ENCODE measurements around the gene SETBP1. TPM values are rescaled to one million over a fixed set of nuclear protein-coding genes. Genes with fewer than 3 reads are reported as not detected.

Gene SETBP1
- polyA plus RNA-seq, 1 donor = 35.3 TPM

DNA sequence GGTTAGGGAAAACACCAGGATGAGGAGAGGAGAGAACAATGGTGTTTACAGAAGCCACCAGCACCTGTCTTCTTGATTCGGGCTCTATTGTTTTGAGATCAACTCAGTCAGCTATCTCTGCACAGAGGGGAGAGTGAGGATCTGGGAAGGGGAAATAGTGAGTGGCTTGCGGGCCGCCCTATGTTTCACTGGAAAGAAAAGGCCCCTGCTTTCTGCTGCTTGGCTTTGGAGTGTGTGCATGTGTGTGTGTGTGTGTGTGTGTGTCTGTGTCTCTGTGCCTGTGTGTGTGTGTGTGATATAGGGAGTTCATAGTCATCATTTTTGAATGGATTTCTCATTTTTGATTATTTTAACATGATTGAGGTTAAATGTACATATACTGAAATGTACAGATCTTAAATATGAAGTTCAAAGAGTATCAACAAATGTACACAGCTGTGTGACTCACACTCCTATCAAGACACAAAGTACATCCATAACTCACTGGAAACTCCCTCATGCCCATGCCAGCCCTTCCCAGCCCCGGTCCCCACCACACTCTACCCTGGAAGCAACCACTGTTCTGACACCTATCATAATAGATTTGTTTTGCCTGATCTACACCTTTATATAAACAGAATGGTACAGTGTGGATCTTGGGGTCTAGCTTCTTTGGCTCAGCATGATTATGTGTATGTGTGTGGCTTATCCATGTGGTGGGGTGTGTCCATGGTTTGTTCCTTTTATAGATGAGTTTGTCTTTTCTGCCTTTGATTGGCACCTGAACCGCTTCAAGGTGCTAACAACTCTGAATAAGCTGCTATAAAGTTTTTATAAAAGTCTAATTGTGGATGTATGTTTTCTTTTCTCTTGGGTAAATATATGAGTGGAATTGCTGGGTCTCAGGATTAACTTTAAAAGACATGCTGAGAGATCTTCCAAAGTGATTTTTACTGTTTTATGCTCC lies 258.3 kb downstream of the SETBP1 start:
- no peak for DNase-seq

DNA sequence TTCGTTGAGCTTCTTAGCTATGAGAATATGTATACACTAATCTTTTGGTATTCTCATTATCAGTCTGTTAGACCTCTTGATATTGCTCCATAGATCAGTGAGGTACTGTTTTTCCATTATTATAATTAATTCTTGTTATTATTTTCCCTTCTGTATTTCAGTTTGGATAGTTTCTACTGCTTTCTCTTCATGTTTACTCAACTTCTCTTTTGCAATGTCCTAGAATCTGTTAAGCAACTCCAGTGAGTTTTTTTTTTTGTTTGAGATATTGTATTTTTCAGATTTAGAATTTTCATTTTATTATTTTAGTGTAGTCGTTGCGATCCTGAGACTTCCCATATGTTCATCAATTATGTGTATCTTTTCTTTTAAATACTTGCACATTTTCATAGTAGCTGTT lies 260.8 kb downstream of the SETBP1 start:
- DNase-seq = no peak

DNA sequence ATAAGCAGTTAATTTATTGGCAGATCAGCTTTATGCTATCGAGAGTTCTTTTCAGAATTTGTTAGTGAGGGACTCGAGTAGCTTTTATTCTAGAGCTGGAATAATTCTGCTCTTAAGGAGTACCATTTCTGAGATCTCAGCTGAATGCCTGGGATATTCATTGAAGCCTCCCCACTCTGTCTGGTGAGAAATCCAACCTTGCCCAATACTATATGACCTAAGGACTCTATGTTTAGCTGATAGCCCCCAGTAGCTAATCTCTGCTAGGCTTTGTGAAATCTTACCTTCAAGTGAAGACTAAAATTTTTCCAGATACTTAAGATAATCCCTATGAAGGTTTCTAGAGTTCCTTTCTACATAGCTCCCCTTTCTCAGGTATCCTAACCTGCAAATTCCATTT lies 261.4 kb downstream of the SETBP1 start:
- no peak for DNase-seq

DNA sequence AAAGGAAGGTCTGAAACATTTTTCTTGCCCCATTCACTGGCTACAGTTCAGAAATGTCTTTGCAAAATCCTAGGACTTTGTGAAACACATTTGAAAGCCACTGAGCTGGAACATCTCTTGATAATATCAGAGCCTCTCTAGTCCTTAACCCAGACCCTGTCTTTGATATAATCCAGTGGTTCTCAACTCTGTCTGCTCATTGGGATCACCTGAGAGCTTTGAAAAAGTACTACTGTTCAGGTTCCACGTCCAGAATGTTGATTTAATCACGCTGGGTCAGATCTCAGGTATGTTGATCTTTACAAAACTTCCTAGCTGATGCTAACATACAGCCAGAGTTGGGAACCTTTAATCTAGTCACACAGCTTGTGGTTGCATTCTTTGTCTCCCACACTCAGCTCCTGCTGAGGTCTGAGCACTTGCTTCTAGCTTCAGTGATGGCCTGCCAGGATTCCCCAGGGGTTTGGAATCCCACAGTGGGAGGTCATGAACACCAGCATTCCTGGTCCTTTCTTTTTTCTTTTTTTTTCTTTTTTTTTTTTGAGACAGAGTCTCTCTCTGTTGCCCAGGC lies 262.7 kb downstream of the SETBP1 start:
- DNase-seq = no peak

DNA sequence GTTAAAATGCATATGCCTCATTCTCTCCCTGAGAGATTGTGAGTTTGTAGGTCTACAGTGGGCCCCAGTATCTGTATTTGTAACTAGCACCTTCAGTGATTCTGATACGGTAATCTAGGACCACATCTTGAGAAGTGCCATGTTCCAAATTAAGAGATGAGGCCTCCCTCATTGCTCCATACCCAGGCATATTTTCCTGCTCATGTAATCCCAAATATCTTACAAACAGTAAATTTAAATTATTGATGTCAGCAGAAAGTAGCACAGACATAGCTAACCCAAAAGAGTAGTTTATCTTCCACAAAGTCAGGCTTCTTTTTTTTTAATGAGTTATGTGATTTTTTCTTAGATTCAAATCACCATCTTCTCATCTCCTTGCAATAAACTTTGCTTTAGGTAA lies 263.8 kb downstream of the SETBP1 start:
- DNase-seq = no peak

DNA sequence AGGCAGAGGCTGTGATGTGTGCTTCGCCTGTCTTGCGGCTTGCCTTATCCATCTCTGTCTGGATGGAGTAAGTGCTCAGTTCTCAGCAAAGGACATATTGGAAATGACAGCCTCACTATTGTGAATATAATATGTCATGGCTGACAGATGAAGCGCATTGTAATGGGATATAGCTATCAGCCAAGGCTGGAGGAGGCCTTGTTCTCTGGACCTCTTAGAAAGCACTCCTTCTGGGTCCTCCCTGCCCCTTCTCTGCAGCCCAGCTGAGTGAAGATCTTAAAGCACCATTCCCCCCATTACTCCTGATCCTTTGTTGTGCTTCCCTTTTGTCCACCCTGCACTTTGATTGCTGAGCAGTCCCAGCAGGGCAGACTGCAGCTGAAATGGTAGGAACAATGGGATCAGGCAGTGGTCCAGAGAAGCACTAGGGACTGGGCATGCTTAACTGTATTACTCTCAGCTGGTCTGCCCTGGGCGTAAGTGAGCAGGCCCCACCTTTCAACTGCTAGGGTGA lies 265.3 kb downstream of the SETBP1 start:
- DNase-seq = no peak

DNA sequence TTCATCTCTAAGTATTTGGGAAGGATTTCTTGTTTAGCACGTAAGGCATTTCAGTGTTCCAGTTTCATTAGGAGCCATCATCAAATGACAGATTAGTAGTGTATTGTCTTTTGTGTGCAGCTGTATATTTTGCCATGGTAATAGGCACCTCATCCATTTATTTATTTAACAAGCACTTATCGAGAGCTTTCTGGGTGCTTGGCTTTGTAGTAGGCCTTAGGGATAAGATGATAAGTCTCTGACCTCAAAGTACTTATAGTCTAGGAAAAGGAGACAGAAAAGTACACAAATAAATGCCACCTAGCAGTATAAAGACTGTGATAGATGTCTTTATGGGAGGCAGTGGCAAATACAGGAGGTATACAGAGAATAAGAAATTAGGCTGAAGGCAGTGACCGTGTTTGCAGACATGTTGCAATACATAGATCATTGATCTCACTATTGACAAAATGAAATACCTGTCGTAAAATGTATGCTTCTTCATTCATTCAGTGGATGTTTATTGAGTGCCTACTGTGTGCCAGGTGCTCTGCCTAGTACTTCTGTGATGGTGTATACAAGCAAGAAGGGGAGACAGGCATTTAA lies 265.9 kb downstream of the SETBP1 start:
- DNase-seq = no peak

DNA sequence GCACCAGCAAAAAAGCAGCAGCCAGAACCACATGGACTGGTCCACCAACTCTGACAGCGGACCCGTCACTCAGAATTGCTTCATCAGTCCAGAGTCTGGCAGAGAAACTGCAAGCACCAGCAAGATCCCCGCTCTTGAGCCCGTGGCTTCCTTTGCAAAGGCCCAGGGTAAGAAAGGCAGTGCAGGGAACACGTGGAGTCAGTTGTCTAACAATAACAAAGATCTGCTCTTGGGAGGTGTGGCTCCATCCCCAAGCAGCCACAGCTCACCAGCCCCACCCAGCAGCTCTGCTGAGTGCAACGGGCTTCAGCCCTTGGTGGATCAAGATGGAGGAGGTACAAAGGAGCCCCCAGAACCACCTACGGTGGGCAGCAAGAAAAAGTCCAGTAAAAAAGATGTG lies 269.3 kb downstream of the SETBP1 start:
- no peak for DNase-seq

DNA sequence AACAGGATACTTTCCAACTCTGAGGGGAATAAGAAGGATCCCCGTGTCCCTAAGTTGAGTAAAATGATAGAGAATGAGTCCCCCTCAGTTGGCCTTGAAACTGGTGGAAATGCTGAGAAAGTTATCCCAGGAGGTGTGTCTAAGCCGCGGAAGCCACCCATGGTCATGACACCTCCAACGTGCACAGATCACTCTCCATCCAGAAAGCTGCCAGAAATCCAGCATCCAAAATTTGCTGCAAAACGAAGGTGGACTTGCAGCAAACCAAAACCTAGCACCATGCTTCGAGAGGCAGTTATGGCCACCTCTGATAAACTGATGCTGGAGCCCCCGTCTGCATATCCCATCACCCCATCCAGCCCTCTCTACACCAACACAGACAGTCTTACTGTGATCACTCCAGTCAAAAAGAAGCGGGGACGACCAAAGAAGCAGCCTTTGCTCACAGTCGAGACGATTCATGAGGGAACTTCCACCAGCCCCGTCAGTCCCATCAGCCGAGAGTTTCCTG lies 270.1 kb downstream of the SETBP1 start:
- DNase-seq = no peak

DNA sequence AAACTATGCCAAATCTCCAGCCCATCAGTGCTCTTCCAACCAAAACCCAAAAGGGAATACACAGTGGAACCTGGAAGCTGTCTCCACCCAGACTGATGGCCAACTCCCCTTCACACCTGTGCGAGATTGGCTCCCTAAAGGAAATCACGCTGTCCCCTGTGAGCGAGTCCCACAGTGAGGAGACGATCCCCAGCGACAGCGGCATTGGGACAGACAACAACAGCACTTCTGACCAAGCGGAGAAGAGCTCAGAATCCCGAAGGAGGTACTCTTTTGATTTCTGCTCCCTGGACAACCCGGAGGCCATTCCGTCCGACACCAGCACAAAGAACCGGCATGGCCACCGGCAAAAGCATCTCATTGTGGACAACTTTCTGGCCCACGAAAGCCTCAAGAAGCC lies 271.1 kb downstream of the SETBP1 start:
- no peak for DNase-seq

DNA sequence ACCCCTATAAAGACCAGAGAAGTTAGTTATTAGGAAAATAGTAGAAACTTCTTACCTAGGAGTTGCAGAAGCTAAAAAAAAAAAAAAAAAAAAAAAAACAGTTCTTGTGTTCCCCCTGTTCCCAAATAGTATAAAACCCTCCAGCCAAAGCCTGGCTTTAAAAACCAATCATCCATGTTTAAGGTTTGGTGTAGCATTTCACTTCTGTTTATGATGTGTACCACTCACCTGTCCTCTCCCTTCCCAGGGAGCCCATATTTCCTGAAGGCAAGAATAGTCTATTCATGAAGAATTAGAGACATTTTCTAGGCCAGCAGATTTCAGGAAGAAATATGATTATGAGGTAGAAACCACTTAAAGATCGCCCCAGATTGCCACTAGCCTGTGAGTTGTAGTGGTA lies 273.6 kb downstream of the SETBP1 start:
- no peak for DNase-seq

DNA sequence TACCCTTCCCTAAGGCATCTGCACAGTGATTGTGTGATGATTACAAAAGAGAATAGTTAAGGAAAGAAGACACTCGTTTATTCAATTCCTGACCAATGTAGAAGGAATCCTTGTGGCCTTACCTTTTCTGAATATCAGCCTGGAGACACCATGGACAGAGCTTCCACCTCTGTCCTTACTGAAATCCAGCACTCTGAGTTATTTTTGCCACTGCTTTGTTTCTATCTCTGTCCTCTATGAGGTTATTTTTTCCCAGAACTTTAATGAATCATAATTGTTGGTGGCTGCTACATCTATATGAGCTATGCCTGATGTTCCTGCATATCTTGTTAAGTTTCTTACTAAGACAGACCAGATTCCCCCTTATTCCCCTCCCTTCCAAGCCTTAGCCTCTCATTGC lies 275.1 kb downstream of the SETBP1 start:
- no peak for DNase-seq

DNA sequence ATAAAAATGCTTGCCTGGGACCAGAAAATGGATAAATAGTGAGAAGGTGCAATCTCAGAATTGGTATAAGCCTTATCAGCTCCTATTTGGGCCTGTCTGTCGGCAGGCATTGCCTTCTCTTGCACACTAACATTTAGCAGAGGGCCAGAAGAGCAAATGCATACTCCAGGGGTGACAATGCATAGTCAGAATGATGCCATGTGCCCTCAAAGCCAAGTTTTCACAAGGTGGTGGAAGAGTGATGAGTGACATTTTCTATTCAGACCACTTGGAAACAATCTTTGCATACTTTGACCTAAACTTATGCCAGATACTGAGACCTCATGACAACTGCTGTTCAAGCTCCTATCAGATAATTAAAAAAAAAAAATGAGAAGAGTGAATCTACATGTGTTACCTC lies 276.3 kb downstream of the SETBP1 start:
- DNase-seq = no peak

DNA sequence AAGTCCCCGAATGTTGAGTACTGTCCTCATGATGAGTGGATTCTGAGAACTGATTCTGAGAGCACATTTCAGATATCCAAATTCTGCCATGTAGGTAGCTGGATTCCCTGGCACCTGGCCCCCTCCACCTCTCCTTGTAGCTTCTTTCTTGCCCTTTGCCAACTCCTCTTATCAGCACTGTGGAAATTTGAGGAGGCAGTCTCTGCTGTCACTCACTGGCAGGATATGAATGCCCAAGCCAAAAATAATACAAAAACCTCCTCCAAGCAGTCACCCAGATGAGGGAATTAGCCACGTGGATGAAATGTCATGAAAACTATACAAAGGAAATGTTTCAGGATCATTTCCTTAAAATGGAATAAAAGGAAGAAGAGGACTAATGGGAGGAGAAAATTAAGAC lies 276.8 kb downstream of the SETBP1 start:
- DNase-seq = no peak

DNA sequence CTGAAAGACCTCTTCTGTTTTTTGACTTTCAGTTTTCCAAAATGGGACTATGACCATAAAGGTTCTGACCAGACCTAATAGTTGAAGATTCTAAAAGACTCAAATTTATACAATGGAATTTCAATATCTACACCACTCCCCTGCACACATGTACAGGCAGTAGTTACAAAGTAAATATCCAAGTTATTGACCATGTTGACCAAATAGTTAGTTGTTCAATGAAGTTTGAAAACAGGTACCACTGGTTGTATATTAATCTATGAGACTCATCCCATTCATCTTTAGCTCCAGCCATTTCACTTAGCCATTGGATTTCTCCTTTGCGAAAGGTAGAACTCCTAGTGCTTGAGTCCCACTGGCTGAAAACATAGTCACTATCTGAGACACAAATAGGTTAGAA lies 277.4 kb downstream of the SETBP1 start:
- no peak for DNase-seq

DNA sequence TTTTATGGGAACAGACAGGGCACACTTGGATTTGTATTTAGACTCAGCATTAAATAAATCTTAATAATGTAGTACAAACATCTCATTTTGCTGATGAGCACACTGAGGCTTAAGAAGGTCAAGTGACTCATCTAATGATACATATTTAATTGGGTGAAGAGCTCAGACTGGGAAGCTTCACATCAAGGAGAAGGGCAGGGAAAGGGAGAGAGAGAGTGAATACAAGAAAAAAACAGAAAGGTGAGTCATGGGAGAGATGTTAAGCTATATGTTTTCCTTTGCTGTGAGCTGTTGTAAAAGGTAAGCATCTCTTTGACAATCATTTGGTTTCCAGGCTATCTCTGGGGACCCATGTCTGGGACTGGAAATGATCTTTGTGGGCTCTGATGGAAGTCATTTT lies 277.8 kb downstream of the SETBP1 start:
- no peak for DNase-seq

DNA sequence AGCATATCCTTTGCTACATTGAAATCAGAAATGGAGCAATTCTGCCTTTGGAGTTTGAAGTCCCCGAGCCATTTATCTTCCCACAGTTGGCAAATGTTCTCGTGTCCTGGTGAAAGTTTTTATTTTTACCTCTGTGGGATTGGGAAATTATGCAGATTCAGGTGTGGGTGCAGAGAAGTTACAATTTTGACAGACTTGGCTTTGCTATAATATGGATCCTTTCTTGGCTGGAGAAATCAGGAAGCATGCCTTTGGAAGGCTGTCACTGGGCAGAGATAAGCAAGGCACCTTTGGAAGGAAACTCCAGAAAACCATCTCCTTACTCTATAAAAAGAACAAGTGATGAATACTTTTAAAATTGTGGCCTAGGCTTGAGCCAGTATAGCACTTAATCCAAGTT lies 278.3 kb downstream of the SETBP1 start:
- DNase-seq = no peak

DNA sequence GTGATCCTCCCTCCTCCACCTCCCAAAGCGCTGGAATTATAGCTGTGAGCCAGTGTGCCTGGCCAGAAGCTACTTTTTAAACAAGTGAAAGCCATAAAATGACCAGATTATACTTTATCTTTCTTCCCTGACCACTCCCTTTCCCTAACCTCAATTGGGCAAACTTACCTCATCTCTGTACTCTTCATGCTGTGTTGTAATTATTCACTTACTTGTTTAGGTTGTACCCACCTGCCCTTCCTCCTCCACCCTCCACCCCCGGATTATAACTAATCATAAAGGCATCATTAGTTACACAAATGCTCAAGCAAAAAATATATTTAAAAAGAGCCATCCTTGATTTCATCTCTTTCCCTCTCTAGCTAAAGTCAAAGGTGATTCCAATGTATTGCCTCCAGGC lies 279.9 kb downstream of the SETBP1 start:
- no peak for DNase-seq

DNA sequence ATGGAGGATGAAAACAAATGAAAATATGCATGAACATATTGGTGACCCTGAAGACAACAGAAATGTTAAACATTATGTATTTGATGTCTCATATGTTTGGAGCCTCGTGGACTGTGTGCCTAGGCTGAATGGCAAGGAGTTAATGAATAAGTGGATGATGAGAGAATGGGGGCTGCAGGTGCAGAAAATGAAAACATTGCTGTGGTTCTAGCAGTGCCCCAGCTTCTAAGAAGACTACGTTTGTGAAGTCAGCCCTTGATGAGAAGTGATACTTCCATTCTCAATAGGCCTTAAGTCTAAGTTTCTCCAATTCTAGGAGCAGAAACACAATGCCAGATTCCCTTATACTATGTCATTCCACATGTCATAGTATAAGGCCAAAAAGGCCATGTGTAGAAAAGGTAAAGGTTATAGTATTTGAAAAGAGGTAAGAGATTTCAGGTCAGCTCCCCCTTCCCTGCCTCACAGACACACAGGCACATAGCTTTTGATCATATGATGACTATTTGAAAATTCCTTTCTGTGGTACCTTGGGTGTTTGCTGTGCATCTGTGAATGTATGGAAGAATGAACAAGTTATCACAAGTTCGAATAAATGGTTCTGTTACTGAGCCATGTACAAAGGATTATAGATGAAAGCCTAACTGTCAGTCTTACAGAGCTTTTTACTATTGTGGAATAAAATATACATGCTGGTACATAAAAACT lies 280.8 kb downstream of the SETBP1 start:
- no peak for DNase-seq

DNA sequence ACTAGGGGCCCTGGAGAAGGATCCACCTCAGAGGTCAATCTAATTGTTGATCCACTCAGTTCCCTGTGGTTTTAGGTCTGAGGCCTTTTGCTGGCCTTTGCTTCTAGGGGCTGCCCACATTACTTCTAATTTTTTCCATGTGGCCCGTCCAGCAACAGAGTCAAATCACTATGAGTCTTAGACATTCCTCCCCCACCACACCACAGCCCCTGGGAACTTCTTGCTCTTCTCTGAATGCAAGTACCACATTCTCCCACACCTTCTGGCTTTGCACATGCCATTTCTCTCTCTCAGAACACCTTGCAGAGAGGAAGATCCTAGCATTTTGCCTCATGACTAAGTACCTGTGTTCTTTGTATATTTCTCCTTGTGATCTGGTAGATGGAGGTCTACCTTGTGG lies 286.9 kb downstream of the SETBP1 start:
- no peak for DNase-seq

DNA sequence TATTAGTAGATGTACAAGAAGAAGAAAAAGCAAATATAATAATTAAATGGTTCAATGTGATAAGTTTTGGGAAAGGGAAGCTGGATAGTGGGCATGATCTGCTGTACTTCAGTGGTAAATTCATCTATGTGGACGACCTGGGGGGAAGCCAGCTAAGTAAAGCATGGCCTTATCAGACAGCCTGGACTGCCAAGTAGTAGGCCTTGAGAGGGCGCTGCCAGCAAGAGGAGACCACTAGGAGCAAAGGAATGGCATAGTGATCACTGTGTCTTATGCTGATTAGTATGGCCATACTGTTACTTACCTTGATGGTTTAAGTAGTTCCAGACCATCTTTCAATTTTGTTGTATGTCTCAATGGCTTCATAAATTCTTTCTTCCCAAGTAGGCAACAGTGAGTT lies 287.6 kb downstream of the SETBP1 start:
- DNase-seq = no peak

DNA sequence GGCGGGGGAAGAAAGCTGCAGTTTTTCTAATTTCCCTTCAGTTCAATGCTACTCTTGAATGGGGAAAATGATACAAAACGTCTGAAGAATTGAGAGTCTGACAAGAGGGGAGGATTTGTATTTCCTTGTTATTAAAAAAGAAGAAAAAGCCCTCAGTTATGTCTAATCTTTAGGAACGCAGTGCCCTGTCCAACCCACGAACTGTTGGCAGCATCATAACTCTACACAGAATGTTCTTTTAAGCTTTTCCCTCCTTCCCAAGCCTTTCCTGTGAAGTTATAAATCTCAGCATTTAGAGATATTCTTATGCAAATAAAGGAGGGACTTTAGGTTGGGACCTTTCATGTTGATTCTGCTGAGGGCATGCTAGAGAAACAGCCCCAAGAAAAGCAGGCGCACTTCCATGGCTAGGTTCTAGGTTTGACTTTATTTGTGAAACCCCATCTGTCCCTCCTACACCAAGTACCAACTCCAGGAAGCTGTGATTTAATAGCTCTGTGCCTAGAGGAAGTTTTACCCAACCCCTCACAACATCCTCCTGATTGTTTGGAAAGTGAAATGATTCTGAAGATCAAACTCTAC lies 288.6 kb downstream of the SETBP1 start:
- no peak for DNase-seq

All from left kidney (tissue), 2 donors.